ES-I3 (cell line): ENCODE results near the gene KRTAP5-6.

Source experiments
- H3K36me3 ChIP-seq: 2 replicates; pipeline ENCODE4 v1.6.1; 2013; ENCODE audit warnings: mild to moderate bottlenecking, low read length, control low read depth, moderate library complexity; ENCODE audit not compliant: insufficient read depth
- H3K4me1 ChIP-seq: 2 replicates; pipeline ENCODE4 v1.6.1; 2013; ENCODE audit warnings: mild to moderate bottlenecking, control low read depth, low read length; ENCODE audit not compliant: insufficient read depth
- H3K9ac ChIP-seq: 2 replicates; pipeline ENCODE4 v1.6.1; 2013; ENCODE audit warnings: low read depth, mild to moderate bottlenecking, low read length, moderate library complexity
- H3K9me3 ChIP-seq: 2 replicates; pipeline ENCODE4 v1.6.1; 2013; ENCODE audit warnings: mild to moderate bottlenecking, low read length, moderate library complexity; ENCODE audit not compliant: control insufficient read depth, insufficient read depth

Gene KRTAP5-6

GRCh38 chr11:1696608-1697570 is at the start of gene KRTAP5-6:
TSS of gene KRTAP5-6 (plus strand) at chr11:1697195. CDS start at chr11:1697246, 51 bp downstream.
- H3K4me1 ChIP-seq = no peaks in the 10 kb centered on the region; the same call in 1 of the 2 replicates
- no peak within 1 kb of the TSS for H3K9ac ChIP-seq
- H3K9me3 ChIP-seq = no peaks in the 10 kb centered on the region
- no peaks in the 10 kb centered on the region for H3K36me3 ChIP-seq

GRCh38 chr11:1647901-1648652 is 48.9 kb upstream of the KRTAP5-6 start:
- Histone ChIP-seq H3K9ac (no peak overlapping the region), H3K36me3 (no peaks in the 10 kb centered on the region), H3K9me3 (no peaks in the 10 kb centered on the region), H3K4me1 (no peaks in the 10 kb centered on the region)

- H3K9ac ChIP-seq = no peak overlapping the region
- H3K9me3 ChIP-seq = no peaks in the 10 kb centered on the region
- H3K4me1 ChIP-seq = no peaks in the 10 kb centered on the region
- no peaks in the 10 kb centered on the region for H3K36me3 ChIP-seq
These were observed 48.2 kb upstream of the KRTAP5-6 start for GRCh38 chr11:1648653-1649420.

GRCh38 chr11:1650034-1650917 is 46.7 kb upstream of the KRTAP5-6 start:
- H3K9me3 ChIP-seq = no peaks in the 10 kb centered on the region
- no peaks in the 10 kb centered on the region for H3K4me1 ChIP-seq
- no peaks in the 10 kb centered on the region for H3K36me3 ChIP-seq
- H3K9ac ChIP-seq = no peak overlapping the region

- Histone ChIP-seq H3K4me1 (no peaks in the 10 kb centered on the region), H3K9me3 (no peaks in the 10 kb centered on the region), H3K36me3 (no peaks in the 10 kb centered on the region), H3K9ac (no peak overlapping the region)
These were observed 46.1 kb upstream of the KRTAP5-6 start for GRCh38 chr11:1650918-1651262.

GRCh38 chr11:1651411-1651980 is 45.5 kb upstream of the KRTAP5-6 start:
- Histone ChIP-seq H3K9ac (no peak overlapping the region), H3K36me3 (no peaks in the 10 kb centered on the region), H3K9me3 (no peaks in the 10 kb centered on the region), H3K4me1 (no peaks in the 10 kb centered on the region)

- Histone ChIP-seq H3K9ac (no peak overlapping the region), H3K36me3 (no peaks in the 10 kb centered on the region), H3K4me1 (no peaks in the 10 kb centered on the region)
These were observed 45.0 kb upstream of the KRTAP5-6 start for GRCh38 chr11:1652026-1652425.

GRCh38 chr11:1652442-1652770 is 44.6 kb upstream of the KRTAP5-6 start:
- Histone ChIP-seq H3K36me3 (no peaks in the 10 kb centered on the region), H3K4me1 (no peaks in the 10 kb centered on the region), H3K9ac (no peak overlapping the region), H3K9me3 (no peaks in the 10 kb centered on the region)

More at GRCh38 chr11:1652026-1652425, 45.0 kb upstream of the KRTAP5-6 start:
- no peaks in the 10 kb centered on the region for H3K9me3 ChIP-seq

- Histone ChIP-seq H3K4me1 (no peaks in the 10 kb centered on the region), H3K9ac (no peak overlapping the region), H3K9me3 (no peaks in the 10 kb centered on the region), H3K36me3 (no peaks in the 10 kb centered on the region)
These were observed 44.0 kb upstream of the KRTAP5-6 start for GRCh38 chr11:1652771-1653540.

- H3K9me3 ChIP-seq = no peaks in the 10 kb centered on the region
- H3K4me1 ChIP-seq = no peaks in the 10 kb centered on the region
- no peaks in the 10 kb centered on the region for H3K36me3 ChIP-seq
- no peak overlapping the region for H3K9ac ChIP-seq
These were observed 43.2 kb upstream of the KRTAP5-6 start for GRCh38 chr11:1653541-1654387.

GRCh38 chr11:1654388-1655167 is 42.4 kb upstream of the KRTAP5-6 start:
- H3K9ac ChIP-seq = no peak overlapping the region
- H3K4me1 ChIP-seq = no peaks in the 10 kb centered on the region
- no peaks in the 10 kb centered on the region for H3K9me3 ChIP-seq
- H3K36me3 ChIP-seq = no peaks in the 10 kb centered on the region
